Ishikawa (cell line): ENCODE measurements around the gene PCCA.

ENCODE experiments used
- CEBPB ChIP-seq: IDR thresholded peaks from 2 replicates; pipeline ENCODE4 v1.6.1; 2012
- CREB1 ChIP-seq: IDR thresholded peaks from 2 replicates; pipeline ENCODE4 v1.6.1; 2012; ENCODE audit warnings: low read depth
- EGR1 ChIP-seq: IDR thresholded peaks from 2 replicates; pipeline ENCODE4 v1.6.1; 2012
- EP300 ChIP-seq: IDR thresholded peaks from 2 replicates; pipeline ENCODE4 v1.6.1; 2012; ENCODE audit warnings: borderline replicate concordance
- FOXM1 ChIP-seq: IDR thresholded peaks from 2 replicates; pipeline ENCODE4 v1.6.1; 2012; ENCODE audit warnings: low read depth, borderline replicate concordance
- NFIC ChIP-seq: IDR thresholded peaks from 2 replicates; pipeline ENCODE4 v1.6.1; 2012
- RAD21 ChIP-seq: IDR thresholded peaks from 2 replicates; pipeline ENCODE4 v1.6.1; 2012; ENCODE audit warnings: low read depth
- TAF1 ChIP-seq: IDR thresholded peaks from 2 replicates; pipeline ENCODE4 v1.6.1; 2012; ENCODE audit warnings: low read depth, mild to moderate bottlenecking
- TCF12 ChIP-seq: IDR thresholded peaks from 2 replicates; pipeline ENCODE4 v1.6.1; 2012; ENCODE audit warnings: low read depth
- TEAD4 ChIP-seq: IDR thresholded peaks from 2 replicates; pipeline ENCODE4 v1.6.1; 2012
- YY1 ChIP-seq: IDR thresholded peaks from 2 replicates; pipeline ENCODE4 v1.6.1; 2012; ENCODE audit warnings: low read depth
- ZBTB7A ChIP-seq: IDR thresholded peaks from 2 replicates; pipeline ENCODE4 v1.6.1; 2012; ENCODE audit warnings: low read depth
- TF ChIP-seq, protein P1 (sequence below): IDR thresholded peaks from 2 replicates; pipeline ENCODE4 v1.6.1; 2012; ENCODE audit warnings: low read depth, mild to moderate bottlenecking
- TF ChIP-seq, protein P2 (sequence below): IDR thresholded peaks from 2 replicates; pipeline ENCODE4 v1.6.1; 2012
- TF ChIP-seq, protein P3 (sequence below): IDR thresholded peaks from 2 replicates; pipeline ENCODE4 v1.6.1; 2012

PCCA gene

DNA sequence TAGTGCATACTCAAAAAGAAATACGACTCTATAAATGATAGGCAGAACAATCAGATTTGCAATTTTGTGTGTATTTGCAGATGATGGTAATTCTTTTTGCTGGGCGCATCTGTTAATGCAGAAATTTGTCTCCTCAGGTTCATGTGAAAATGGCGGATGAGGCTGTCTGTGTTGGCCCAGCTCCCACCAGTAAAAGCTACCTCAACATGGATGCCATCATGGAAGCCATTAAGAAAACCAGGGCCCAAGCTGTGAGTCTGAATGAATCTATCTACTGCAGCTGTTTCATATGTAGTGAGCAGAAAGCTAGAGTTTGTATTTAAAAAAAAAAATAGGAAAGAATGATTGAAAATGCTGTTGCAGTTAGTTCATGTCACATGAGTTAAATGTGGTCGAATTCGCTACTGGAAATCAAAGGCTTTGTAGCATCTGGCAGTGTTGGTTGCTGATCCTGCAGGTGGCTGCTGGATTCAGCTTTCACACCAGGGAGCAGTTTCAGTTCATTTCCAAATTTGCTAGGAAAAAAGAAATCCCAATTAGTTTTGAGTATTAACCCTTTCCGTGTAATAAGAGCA, 66.0 kb downstream of the PCCA start:
- TF ChIP-seq EP300 (no peak), ZBTB7A (no peak), TCF12 (no peak), EGR1 (no peak), NFIC (no peak), TEAD4 (no peak)
- TF ChIP-seq, protein P1, sequence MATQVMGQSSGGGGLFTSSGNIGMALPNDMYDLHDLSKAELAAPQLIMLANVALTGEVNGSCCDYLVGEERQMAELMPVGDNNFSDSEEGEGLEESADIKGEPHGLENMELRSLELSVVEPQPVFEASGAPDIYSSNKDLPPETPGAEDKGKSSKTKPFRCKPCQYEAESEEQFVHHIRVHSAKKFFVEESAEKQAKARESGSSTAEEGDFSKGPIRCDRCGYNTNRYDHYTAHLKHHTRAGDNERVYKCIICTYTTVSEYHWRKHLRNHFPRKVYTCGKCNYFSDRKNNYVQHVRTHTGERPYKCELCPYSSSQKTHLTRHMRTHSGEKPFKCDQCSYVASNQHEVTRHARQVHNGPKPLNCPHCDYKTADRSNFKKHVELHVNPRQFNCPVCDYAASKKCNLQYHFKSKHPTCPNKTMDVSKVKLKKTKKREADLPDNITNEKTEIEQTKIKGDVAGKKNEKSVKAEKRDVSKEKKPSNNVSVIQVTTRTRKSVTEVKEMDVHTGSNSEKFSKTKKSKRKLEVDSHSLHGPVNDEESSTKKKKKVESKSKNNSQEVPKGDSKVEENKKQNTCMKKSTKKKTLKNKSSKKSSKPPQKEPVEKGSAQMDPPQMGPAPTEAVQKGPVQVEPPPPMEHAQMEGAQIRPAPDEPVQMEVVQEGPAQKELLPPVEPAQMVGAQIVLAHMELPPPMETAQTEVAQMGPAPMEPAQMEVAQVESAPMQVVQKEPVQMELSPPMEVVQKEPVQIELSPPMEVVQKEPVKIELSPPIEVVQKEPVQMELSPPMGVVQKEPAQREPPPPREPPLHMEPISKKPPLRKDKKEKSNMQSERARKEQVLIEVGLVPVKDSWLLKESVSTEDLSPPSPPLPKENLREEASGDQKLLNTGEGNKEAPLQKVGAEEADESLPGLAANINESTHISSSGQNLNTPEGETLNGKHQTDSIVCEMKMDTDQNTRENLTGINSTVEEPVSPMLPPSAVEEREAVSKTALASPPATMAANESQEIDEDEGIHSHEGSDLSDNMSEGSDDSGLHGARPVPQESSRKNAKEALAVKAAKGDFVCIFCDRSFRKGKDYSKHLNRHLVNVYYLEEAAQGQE = no peak
- TF ChIP-seq, protein P2, sequence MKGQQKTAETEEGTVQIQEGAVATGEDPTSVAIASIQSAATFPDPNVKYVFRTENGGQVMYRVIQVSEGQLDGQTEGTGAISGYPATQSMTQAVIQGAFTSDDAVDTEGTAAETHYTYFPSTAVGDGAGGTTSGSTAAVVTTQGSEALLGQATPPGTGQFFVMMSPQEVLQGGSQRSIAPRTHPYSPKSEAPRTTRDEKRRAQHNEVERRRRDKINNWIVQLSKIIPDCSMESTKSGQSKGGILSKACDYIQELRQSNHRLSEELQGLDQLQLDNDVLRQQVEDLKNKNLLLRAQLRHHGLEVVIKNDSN = no peak

DNA sequence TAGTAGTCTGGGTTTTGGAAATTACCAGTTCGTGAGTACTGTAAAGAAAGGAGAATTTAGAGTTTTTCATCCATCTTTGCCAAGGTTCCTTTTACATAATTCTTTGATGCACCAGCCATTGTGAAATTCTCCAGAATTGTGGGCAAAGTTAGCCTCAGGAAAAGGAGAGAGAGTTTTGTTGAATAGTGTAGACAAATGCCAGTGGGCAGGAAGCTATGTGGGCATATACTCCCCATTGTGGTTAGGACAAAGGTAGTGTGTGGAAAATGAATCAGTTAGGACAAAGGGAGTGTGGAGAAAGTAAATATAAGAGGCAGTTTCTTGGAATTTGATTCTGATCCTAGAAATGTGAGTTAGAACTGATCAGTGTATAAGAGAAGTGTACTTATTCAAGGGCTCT, 67.9 kb downstream of the PCCA start:
- TF ChIP-seq EP300 (no peak), YY1 (no peak), CEBPB (no peak), RAD21 (no peak), TCF12 (no peak), ZBTB7A (no peak), EGR1 (no peak), NFIC (no peak), CREB1 (no peak)
- TF ChIP-seq, protein P1 = no peak
- TF ChIP-seq, protein P2 = no peak
- TF ChIP-seq, protein P3, sequence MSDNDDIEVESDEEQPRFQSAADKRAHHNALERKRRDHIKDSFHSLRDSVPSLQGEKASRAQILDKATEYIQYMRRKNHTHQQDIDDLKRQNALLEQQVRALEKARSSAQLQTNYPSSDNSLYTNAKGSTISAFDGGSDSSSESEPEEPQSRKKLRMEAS = no peak

DNA sequence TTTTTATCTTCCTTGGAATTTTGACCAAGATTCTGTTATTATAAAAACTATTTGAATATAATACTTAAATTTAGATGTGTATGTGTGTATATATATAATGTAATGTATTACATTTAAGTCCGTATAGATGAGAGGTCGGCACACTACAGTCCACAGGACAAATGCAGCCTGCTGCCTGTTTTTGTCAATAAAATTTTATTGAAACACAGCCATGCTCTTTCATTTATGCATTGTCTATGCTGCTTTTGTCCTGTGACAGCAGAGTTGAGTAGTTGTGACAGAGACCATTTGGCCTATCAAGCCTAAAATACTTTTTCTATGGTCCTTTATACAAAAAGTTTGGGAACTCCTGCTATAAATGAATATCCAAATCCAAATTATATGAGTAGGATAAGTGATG, 69.7 kb downstream of the PCCA start:
- no peak for TF ChIP-seq EGR1
- TF ChIP-seq, protein P2 = no peak

DNA sequence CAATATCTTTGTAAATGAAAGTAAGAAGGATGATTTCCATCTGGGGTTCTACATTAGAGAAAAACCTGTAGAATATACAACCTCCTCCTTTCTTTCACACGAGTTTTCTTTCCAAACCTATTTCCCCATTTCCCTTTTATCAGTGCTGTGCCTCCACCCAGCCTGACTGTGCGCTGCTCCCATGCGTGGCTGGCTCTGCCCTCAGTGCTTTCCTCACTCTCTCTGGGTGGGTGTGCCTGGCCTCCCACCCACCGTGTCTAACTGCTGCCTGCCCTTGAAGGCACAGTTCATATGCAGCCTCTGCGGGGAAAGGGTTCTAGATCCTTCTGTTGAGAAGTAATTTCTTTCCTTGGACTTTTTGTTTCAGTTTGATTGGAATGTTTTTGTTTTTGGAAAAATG, 70.7 kb downstream of the PCCA start:
- no peak for TF ChIP-seq CREB1
- no peak for TF ChIP-seq TAF1
- TF ChIP-seq ZBTB7A = no peak
- no peak for TF ChIP-seq TCF12

DNA sequence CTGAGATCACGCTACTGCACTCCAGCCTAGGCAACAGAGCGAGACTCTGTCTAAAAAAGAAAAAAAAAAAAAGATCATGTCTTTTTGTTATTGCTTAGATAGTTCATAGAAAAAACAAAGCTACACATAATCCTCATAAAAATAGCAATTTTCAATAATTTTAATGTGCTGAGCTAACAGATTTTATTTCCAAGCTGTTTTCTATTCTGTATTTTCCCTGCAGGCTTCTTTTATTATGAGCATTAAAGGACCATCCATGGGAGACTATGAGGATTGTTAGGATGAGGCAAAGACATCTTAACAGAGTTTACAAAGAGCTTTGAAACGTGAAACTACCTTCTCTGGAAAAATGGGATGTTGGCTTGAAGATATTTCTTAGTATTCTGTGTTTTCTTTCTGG, 71.6 kb downstream of the PCCA start:
- TF ChIP-seq, protein P2 = no peak
- TF ChIP-seq ZBTB7A (no peak), YY1 (no peak), CEBPB (no peak), RAD21 (no peak), EGR1 (no peak), FOXM1 (no peak), EP300 (no peak), TAF1 (no peak)
- TF ChIP-seq, protein P3 = no peak

DNA sequence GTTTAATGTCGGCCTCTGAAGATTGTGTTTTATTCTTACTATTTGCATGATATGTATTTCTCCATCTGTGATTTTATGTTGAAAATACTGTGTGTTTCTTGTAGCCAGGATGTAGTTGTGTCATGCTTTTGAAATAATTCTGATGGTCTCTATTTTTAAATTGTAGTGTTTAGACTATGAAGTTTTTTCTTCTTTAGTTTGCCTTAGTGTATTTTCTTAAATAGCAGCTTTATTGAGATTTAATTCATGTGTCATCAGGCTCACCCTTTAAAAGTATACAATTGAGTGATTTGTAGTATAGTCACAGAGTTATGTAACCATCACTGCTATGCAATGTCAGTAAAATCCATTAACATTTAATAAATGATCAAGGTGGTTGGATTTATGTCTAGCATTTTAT, 74.5 kb downstream of the PCCA start:
- TF ChIP-seq CEBPB = no peak
- no peak for TF ChIP-seq TCF12
- TF ChIP-seq NFIC = no peak
- TF ChIP-seq CREB1 = no peak
- TF ChIP-seq TAF1 = no peak
- TF ChIP-seq EGR1 = no peak
- TF ChIP-seq, protein P3 = no peak
- TF ChIP-seq RAD21 = no peak
